ENCODE results near the gene PCDHA1.
"Not testable (repeated sequence)": the region's sequence is repeated elsewhere in the genome, so short reads cannot be mapped to it uniquely, and the experiment has no call there.

DNA sequence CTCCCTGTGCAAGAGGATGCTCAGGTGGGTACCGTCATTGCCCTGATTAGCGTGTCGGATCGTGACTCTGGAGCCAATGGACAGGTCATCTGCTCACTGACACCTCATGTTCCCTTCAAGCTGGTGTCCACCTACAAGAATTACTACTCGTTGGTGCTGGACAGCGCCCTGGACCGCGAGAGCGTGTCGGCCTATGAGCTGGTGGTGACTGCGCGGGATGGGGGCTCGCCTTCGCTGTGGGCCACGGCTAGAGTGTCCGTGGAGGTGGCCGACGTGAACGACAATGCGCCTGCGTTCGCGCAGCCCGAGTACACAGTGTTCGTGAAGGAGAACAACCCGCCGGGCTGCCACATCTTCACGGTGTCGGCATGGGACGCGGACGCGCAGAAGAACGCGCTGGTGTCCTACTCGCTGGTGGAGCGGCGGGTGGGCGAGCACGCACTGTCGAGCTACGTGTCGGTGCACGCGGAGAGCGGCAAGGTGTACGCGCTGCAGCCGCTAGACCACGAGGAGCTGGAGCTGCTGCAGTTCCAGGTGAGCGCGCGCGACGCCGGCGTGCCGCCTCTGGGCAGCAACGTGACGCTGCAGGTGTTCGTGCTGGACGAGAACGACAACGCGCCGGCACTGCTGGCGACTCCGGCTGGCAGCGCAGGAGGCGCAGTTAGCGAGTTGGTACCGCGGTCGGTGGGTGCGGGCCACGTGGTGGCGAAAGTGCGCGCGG is 90.8 kb downstream of the PCDHA1 start:
- not testable (repeated sequence) for TF ChIP-seq EZH2 (IDR thresholded peaks at IDR 0.05; ENCODE audit: borderline replicate concordance, low read depth, low read length, severe bottlenecking)
- TF ChIP-seq, protein P1, sequence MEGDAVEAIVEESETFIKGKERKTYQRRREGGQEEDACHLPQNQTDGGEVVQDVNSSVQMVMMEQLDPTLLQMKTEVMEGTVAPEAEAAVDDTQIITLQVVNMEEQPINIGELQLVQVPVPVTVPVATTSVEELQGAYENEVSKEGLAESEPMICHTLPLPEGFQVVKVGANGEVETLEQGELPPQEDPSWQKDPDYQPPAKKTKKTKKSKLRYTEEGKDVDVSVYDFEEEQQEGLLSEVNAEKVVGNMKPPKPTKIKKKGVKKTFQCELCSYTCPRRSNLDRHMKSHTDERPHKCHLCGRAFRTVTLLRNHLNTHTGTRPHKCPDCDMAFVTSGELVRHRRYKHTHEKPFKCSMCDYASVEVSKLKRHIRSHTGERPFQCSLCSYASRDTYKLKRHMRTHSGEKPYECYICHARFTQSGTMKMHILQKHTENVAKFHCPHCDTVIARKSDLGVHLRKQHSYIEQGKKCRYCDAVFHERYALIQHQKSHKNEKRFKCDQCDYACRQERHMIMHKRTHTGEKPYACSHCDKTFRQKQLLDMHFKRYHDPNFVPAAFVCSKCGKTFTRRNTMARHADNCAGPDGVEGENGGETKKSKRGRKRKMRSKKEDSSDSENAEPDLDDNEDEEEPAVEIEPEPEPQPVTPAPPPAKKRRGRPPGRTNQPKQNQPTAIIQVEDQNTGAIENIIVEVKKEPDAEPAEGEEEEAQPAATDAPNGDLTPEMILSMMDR (IDR thresholded peaks at IDR 0.05; ENCODE audit: borderline replicate concordance, extremely low read depth, low read length, poor library complexity, severe bottlenecking): not testable (repeated sequence)

Measured in DND-41 (cell line).